Measurements from ENCODE around the gene LTBP1. TPM values are rescaled to one million over a fixed set of nuclear protein-coding genes. Genes with fewer than 3 reads are reported as not detected.

The LTBP1 gene
- total RNA-seq, 1 experiment from 2014 or later = 19.6 TPM

DNA sequence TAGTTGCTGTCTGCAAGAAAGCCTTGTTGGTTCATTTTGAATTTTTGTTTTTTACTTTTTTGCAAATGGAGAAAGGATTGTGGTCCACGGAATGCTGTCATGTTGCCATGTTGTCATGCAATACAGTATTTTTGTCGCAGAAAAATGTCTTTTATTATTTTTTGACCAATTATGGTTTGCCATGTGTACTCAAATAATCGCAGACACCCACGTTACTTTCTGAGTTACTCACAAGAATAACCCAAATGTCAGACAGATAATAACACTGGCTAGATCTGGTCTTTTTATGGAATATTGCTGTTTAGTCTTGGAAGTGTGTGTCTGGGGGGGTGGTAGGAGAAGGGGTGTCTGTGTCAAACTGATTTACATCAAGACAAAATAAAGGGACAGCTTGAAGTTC is 188.9 kb downstream of the LTBP1 start:
- Histone ChIP-seq H3K36me3 (replicated peaks; ENCODE audit: control insufficient read depth, insufficient read depth, low read length) (no peaks in the 10 kb centered on the region), H3K27me3 (ENCODE audit: control insufficient read depth, insufficient read depth, low read length) (no peaks in the 10 kb centered on the region), H3K4me3 (ENCODE audit: insufficient read depth, low read depth, low read length) (no peak overlapping the region)
- DNase-seq = no peak

GRCh38 chr2:33136056-33136455 is 189.3 kb downstream of the LTBP1 start:
- Histone ChIP-seq H3K27me3 (ENCODE audit: control insufficient read depth, insufficient read depth, low read length) (no peaks in the 10 kb centered on the region), H3K4me3 (ENCODE audit: insufficient read depth, low read depth, low read length) (no peak overlapping the region), H3K36me3 (replicated peaks; ENCODE audit: control insufficient read depth, insufficient read depth, low read length) (no peaks in the 10 kb centered on the region)
- DNase-seq = no peak

DNA sequence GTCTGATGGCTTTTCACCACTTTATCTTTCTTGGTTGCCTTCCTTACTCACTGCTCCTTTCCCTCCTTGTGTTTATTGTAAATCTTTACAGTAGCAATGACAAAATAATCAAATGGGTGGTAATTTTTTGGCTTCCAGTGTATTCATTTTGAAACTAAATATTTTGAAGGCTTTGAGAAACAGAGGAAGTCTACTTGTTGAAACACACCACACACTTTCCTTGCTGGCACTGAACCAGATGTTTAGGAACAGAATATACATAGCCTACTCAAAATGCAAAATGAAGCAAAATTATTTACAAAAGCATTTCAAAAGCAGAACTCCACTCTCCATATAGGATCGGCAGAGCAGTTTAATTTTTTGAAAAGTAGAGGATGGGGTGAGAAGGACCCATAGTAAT is 189.8 kb downstream of the LTBP1 start:
- no peaks in the 10 kb centered on the region for H3K36me3 ChIP-seq (replicated peaks; ENCODE audit: control insufficient read depth, insufficient read depth, low read length)
- no peak overlapping the region for H3K4me3 ChIP-seq (ENCODE audit: insufficient read depth, low read depth, low read length)
- no peaks in the 10 kb centered on the region for H3K27me3 ChIP-seq (ENCODE audit: control insufficient read depth, insufficient read depth, low read length)
- DNase-seq = no peak

DNA sequence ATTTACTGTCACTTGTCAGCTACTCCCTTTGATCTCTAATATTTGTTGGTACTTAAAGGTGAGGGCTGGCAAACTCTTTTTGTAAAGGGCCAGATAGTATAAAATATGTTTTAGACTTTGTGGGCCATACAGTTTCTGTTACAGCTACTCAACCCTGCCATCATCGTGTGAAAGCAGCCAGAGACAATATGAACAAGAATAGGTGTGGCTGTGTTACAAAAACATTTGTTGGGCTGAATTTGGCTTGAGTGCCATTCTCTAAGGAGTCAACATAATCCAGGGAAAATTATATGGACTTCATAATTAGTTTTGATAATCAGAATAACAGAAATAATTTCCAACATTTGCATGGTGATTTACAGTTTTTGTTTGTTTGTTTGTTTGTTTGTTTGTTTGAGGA is 190.6 kb downstream of the LTBP1 start:
- no peak for DNase-seq
- Histone ChIP-seq H3K27me3 (ENCODE audit: control insufficient read depth, insufficient read depth, low read length) (no peaks in the 10 kb centered on the region), H3K36me3 (replicated peaks; ENCODE audit: control insufficient read depth, insufficient read depth, low read length) (no peaks in the 10 kb centered on the region), H3K4me3 (ENCODE audit: insufficient read depth, low read depth, low read length) (no peak overlapping the region)

DNA sequence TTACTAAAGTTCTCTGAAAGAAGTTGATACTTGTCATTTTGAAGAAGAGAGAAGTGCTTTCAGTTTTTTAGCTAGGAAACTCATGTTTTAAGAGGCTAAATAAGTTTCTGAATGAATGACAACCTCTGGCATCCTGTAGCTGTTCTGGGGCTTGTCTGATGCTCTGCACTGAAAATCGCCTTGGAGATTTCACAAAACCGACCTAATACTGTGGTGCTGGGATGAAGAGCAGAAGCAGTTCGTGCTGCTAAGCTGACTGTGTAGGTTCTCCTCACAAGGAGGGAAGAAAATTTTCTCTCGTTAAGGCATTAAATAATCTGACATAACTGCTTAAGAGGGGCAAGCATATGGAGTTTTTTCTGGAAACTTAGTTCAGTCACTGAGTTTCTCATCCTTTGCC is 193.2 kb downstream of the LTBP1 start:
- Histone ChIP-seq H3K36me3 (replicated peaks; ENCODE audit: control insufficient read depth, insufficient read depth, low read length) (no peaks in the 10 kb centered on the region), H3K4me3 (ENCODE audit: insufficient read depth, low read depth, low read length) (no peak overlapping the region), H3K27me3 (ENCODE audit: control insufficient read depth, insufficient read depth, low read length) (no peaks in the 10 kb centered on the region)
- no peak for DNase-seq

GRCh38 chr2:33141476-33141875 is 194.7 kb downstream of the LTBP1 start:
- Histone ChIP-seq H3K27me3 (ENCODE audit: control insufficient read depth, insufficient read depth, low read length) (no peaks in the 10 kb centered on the region), H3K4me3 (ENCODE audit: insufficient read depth, low read depth, low read length) (no peak overlapping the region), H3K36me3 (replicated peaks; ENCODE audit: control insufficient read depth, insufficient read depth, low read length) (no peaks in the 10 kb centered on the region)
- DNase-seq = no peak

- Histone ChIP-seq H3K27me3 (ENCODE audit: control insufficient read depth, insufficient read depth, low read length) (no peaks in the 10 kb centered on the region), H3K4me3 (ENCODE audit: insufficient read depth, low read depth, low read length) (no peak overlapping the region), H3K36me3 (replicated peaks; ENCODE audit: control insufficient read depth, insufficient read depth, low read length) (no peaks in the 10 kb centered on the region)
- no peak for DNase-seq
Observed at GRCh38 chr2:33142810-33143209, 196.1 kb downstream of the LTBP1 start.

- DNase-seq = no peak
- no peaks in the 10 kb centered on the region for H3K27me3 ChIP-seq (ENCODE audit: control insufficient read depth, insufficient read depth, low read length)
- H3K36me3 ChIP-seq (replicated peaks; ENCODE audit: control insufficient read depth, insufficient read depth, low read length) = no peaks in the 10 kb centered on the region
- H3K4me3 ChIP-seq (ENCODE audit: insufficient read depth, low read depth, low read length) = no peak overlapping the region
Observed at GRCh38 chr2:33144243-33144642, 197.5 kb downstream of the LTBP1 start.

DNA sequence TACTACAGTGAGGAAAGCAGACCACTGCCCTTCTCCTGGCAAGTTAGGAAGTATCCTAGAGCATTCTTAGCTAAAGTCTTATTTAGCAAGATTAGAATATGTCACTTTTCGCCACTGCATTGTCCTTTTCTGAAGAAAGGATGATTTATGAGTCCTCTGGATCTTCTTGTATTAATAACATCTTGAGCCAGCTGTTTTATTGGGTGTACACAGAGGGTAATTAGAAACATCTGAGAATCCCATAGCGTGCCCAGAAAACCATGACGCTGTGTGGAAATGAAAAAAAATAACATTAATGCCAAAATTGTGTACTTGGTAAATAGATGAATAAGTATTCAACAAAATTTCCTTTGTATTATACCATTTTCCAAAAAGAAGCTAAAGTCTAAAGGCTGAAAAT is 198.7 kb downstream of the LTBP1 start:
- DNase-seq = no peak
- Histone ChIP-seq H3K27me3 (ENCODE audit: control insufficient read depth, insufficient read depth, low read length) (no peaks in the 10 kb centered on the region), H3K36me3 (replicated peaks; ENCODE audit: control insufficient read depth, insufficient read depth, low read length) (no peaks in the 10 kb centered on the region), H3K4me3 (ENCODE audit: insufficient read depth, low read depth, low read length) (no peak overlapping the region)

DNA sequence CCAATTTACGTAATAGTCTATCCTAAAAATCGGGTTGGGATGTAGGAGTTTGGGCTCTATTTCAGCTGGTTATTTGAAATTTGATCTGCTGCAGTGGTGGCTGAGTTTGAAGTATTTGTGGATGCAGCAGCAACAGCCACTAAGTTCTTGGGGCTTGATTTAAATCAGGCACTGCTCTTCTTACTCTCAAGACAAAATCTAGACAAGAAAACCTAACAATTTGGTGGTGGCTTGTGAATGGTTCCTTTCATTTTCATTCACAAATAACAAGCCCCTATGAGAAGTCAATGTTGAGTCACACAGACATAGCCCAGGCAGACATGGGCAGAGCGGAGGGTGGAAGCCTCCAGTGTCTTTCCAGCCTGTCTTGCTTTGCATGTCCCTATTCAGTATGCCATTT is 199.3 kb downstream of the LTBP1 start:
- no peak for DNase-seq
- Histone ChIP-seq H3K4me3 (ENCODE audit: insufficient read depth, low read depth, low read length) (no peak overlapping the region), H3K36me3 (replicated peaks; ENCODE audit: control insufficient read depth, insufficient read depth, low read length) (no peaks in the 10 kb centered on the region), H3K27me3 (ENCODE audit: control insufficient read depth, insufficient read depth, low read length) (no peaks in the 10 kb centered on the region)

DNA sequence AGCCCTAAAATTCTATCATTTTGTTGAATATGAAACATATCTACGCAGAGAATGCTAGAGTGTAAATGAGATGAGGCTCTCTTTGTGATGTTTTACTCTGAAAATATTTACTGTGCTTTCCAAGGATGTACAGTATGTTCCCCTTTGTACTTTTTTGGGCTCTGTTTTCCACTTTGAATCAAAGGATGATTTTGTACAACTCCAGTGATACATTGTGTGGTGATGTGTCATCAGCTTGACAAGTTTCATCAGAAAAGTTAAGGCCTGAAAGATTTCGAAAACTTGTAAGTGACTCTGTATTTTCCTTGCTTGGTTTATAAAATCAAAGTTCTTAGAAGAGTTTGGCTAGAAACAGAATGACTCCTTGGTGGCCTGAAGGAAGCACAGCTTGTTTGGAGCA is 206.3 kb downstream of the LTBP1 start:
- Histone ChIP-seq H3K36me3 (replicated peaks; ENCODE audit: control insufficient read depth, insufficient read depth, low read length) (no peaks in the 10 kb centered on the region), H3K4me3 (ENCODE audit: insufficient read depth, low read depth, low read length) (no peak overlapping the region), H3K27me3 (ENCODE audit: control insufficient read depth, insufficient read depth, low read length) (no peaks in the 10 kb centered on the region)
- DNase-seq = no peak

- DNase-seq = no peak
- Histone ChIP-seq H3K27me3 (ENCODE audit: control insufficient read depth, insufficient read depth, low read length) (no peaks in the 10 kb centered on the region), H3K4me3 (ENCODE audit: insufficient read depth, low read depth, low read length) (no peak overlapping the region), H3K36me3 (replicated peaks; ENCODE audit: control insufficient read depth, insufficient read depth, low read length) (no peaks in the 10 kb centered on the region)
Observed at GRCh38 chr2:33158482-33159003, 211.8 kb downstream of the LTBP1 start.

DNA sequence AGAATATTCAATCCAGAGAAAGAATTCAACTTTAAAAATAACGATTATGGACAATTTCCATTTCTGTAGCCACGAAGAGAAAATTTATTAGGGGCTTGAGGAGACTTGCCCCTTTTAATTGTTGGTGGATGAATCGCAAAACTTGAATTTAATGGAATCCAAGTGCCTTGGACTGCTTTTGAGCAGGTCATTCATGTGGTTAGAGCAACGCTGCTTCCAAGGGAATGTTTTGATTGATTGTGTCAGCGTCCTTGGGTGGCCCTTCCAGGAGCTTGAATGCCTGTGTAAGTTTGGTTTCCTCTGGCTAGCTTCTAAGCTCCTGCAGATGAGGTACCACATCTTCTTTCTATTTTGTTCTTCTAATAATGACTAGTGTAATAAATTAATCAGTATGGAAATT is 213.4 kb downstream of the LTBP1 start:
- H3K36me3 ChIP-seq (replicated peaks; ENCODE audit: control insufficient read depth, insufficient read depth, low read length) = no peaks in the 10 kb centered on the region
- DNase-seq = no peak
- no peak overlapping the region for H3K4me3 ChIP-seq (ENCODE audit: insufficient read depth, low read depth, low read length)
- H3K27me3 ChIP-seq (ENCODE audit: control insufficient read depth, insufficient read depth, low read length) = no peaks in the 10 kb centered on the region

DNA sequence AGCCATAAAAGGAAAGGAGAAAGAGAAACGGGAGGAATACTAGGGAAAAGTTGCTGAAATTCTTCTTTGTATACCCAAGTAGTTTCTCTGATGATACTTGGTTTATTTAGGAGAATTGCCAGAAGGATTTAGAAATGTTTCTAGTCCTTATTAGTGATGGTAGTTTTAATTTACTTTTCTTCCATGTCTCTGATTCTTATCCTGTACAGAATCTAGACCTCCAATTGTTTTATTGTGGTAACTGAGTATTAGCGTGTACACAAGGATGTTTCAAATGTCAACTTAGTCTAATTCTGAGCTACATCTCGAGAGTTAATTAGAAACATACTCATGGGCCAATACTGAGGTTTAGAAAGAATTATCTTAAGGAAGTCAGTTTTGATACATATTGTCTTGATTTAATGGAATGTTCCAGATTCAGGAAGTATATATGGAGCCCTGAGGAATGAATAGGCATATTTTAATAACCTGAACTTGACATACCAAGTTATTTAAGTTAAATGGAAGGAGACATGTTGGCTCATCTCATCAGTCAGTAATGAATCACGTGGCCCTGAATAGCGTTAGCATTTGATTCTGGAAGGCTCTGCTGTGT is 219.6 kb downstream of the LTBP1 start:
- no peak overlapping the region for H3K4me3 ChIP-seq (ENCODE audit: insufficient read depth, low read depth, low read length)
- H3K27me3 ChIP-seq (ENCODE audit: control insufficient read depth, insufficient read depth, low read length) = no peaks in the 10 kb centered on the region
- no peak for DNase-seq
- H3K36me3 ChIP-seq (replicated peaks; ENCODE audit: control insufficient read depth, insufficient read depth, low read length) = no peaks in the 10 kb centered on the region

DNA sequence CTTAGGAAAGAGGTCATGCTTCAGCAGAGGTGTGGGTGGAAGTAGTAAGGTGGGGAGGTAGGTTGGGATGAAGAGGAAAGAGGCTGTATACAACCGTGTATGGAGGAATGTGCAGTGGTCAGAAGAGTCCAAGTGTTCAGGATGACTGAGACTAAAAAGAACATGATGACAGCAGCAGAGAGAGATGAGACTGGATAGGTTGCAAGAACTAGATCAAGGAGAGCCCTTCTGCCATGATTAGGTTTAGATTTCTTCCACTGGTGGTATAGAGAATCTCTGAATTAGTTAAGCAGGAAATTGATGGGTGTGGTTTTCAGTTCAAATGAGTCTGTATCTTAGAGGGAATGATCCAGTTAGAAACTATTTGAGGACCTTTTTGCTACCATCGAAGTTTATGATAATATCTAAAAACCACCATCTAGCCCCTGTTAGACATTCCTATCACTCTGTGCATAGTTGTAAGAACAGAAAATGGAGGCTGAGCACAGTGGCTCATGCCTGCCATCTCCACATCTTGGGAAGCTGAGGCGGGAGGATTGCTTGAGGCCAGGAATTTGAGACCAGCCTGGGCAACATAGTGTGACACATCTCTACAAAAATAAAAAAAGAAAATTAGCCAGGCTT is 221.0 kb downstream of the LTBP1 start:
- Histone ChIP-seq H3K27me3 (ENCODE audit: control insufficient read depth, insufficient read depth, low read length) (no peaks in the 10 kb centered on the region), H3K4me3 (ENCODE audit: insufficient read depth, low read depth, low read length) (no peak overlapping the region), H3K36me3 (replicated peaks; ENCODE audit: control insufficient read depth, insufficient read depth, low read length) (no peaks in the 10 kb centered on the region)
- no peak for DNase-seq
